Fibroblast of peridontal ligament (primary cell): ENCODE results near the gene KDM4B.
A peak's percentile ranks its signal among the peaks of the same experiment; 100 is the strongest.

Source experiments
- DNase-seq: peaks from one replicate; pipeline ENCODE4 v3.0.0-alpha.2; 2010; ENCODE audit errors: extremely low read depth

The KDM4B gene

GRCh38 chr19:4984438-4984990 is 15.6 kb downstream of the KDM4B start:
- DNase-seq, result no peak

GRCh38 chr19:4985551-4985991 is 16.7 kb downstream of the KDM4B start:
- no peak for DNase-seq

- DNase-seq, result no peak
These were observed 17.1 kb downstream of the KDM4B start for GRCh38 chr19:4986056-4986455.

- DNase-seq, result no peak
These were observed 17.6 kb downstream of the KDM4B start for GRCh38 chr19:4986471-4986891.

GRCh38 chr19:4987256-4987655 is 18.3 kb downstream of the KDM4B start:
- peak; percentile 15 for DNase-seq

- no peak for DNase-seq
These were observed 18.9 kb downstream of the KDM4B start for GRCh38 chr19:4987692-4988370.

GRCh38 chr19:4988770-4989251 is 19.9 kb downstream of the KDM4B start:
- DNase-seq, result peak; percentile 60

- DNase-seq, result no peak
These were observed 21.4 kb downstream of the KDM4B start for GRCh38 chr19:4990306-4990705.

GRCh38 chr19:4991538-4991937 is 22.6 kb downstream of the KDM4B start:
- no peak for DNase-seq

- no peak for DNase-seq
These were observed 23.2 kb downstream of the KDM4B start for GRCh38 chr19:4991996-4992698.

GRCh38 chr19:4993683-4994082 is 24.8 kb downstream of the KDM4B start:
- DNase-seq, result no peak

- no peak for DNase-seq
These were observed 27.8 kb downstream of the KDM4B start for GRCh38 chr19:4996701-4997100.

- no peak for DNase-seq
These were observed 28.4 kb downstream of the KDM4B start for GRCh38 chr19:4997297-4997696.

- DNase-seq, result no peak
These were observed 31.3 kb downstream of the KDM4B start for GRCh38 chr19:5000120-5000611.

GRCh38 chr19:5001615-5002014 is 32.7 kb downstream of the KDM4B start:
- peak; percentile 86 for DNase-seq

GRCh38 chr19:5002143-5002542 is 33.2 kb downstream of the KDM4B start:
- peak; percentile 58 for DNase-seq

- no peak for DNase-seq
These were observed 34.9 kb downstream of the KDM4B start for GRCh38 chr19:5003781-5004180.

GRCh38 chr19:5005096-5005495 is 36.2 kb downstream of the KDM4B start:
- no peak for DNase-seq

GRCh38 chr19:5006201-5006600 is 37.3 kb downstream of the KDM4B start:
- DNase-seq, result peak; percentile 19

GRCh38 chr19:5006821-5007220 is 37.9 kb downstream of the KDM4B start:
- no peak for DNase-seq

- no peak for DNase-seq
These were observed 42.7 kb downstream of the KDM4B start for GRCh38 chr19:5011476-5012238.
